HT1080 (cell line): ENCODE measurements around the gene UBAP2. TPM values are rescaled to one million over a fixed set of nuclear protein-coding genes. Genes with fewer than 3 reads are reported as not detected.
A peak's percentile ranks its signal among the peaks of the same experiment; 100 is the strongest.
"Not testable (repeated sequence)": the region's sequence is repeated elsewhere in the genome, so short reads cannot be mapped to it uniquely, and the experiment has no call there.

Experiments
- DNase-seq: peaks from one replicate; pipeline ENCODE4 v3.0.0-alpha.2; 2015; ENCODE audit warnings: low read depth
- total RNA-seq: library from RNA; depleted of rRNA; stranded (reverse); fragments of >200 nt; shearing (Covaris generic); gene quantifications from 2 replicates; pipeline ENCODE4 v1.2.3, GENCODE V29; 2014

UBAP2 gene
- total RNA-seq, 1 experiment from 2014 or later, result 19.9 TPM

DNA sequence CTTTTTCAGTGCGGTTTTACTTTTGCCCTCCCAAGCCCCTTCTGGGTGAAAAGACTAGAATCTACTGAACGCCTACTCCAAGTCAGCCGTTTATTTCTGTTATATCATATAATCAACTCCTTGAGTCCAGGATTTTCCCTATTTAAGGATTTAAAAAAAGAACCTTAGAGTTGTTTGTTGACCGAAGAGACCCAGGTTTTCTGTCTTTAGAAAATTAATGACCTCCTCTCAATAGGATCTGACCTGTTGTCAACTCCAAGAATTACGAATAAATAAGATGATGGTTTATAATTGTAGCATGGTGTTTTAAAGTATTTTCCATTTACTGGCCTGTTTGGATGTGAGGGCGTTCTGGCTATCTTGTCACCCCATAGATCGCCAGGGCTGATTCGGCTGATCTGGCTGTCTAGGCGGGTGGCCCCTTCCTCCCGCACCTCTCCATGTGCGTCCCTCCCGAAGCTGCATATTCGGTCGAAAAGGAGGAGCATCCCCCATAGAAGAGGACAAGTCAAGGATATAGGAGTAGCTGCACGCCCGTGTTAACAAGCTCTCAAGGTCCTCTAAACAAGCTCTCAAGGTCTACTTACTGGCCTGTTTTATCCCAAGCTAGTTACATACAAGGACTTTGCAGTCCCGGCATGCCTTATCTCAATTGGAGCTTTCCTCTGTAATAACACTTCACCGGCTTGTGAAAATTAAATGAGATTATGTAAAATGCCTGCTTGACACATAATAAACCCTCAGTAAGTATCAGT is 1.1 kb upstream of the UBAP2 start:
- no peak for DNase-seq

DNA sequence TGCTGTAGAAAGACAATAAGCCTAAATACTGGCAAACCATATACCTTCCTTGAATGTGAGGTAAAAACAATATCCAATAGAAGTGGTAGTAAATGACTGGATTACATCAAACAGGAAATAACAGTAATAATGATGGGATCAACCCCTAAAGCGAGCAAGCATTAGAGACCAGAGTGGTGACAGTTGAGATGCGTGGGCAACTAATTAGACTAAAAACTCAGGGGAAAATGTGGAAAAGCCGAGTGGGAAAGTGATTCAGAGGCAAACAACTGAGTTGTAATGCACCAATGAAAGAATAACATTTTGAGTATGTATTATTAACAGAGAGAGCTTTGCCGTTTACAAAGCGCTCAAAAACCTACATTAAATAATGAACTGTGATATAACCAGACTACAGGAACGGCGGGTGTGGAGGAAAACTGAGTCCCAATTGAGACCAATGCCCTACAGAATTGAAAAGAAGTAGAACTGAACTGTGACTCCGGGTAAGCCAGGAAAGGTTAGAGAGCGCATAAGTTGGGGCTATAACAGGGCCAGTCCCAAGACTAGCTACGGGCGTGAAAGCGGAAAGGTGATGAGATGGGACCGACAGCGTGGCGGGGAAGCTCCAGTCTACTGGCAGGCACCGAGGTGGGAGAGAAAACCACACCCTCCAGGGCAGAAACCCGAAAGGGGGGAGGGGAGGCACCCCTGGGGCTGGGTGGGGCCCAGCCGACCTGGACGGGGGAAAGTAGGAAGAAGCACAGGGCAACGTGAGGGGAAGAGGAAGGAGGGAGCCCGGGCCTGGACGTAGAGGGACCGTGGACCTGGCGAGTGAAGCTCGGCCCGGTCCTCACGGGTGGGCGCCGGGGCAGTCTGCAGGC is 592 bp downstream of the UBAP2 start:
- DNase-seq, result no peak

DNA sequence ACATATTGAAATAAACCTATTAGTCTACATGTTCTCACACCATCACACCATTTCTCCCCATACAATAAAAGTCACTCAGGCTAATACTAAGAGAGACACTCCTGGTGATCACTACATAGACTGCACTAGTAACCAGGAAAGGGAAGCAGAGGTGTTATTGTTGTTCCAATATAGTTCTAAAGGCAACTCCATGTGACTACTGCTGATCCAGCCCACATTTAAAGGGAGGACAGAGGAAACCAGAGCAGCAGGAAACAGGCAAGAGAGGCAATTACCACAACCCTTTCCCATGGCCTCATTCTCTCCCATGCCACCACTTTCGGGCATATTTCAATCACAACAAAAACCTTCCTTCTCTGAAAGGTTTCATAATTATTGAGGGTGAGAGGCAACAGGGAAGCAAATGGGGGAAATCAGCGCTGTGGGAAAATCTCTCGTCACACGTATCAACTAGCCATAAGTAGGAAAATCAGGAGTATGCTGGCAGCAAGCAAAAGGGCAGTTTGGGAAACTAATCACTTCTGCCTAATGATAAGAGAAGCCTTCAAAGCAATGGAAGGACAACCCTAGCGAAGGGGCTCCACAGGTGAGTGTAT is 1.8 kb downstream of the UBAP2 start:
- peak; percentile 33 for DNase-seq

- DNase-seq, result no peak
Measured at GRCh38 chr9:34045903-34046302, 2.8 kb downstream of the UBAP2 start.

GRCh38 chr9:34042074-34042473 is 6.6 kb downstream of the UBAP2 start:
- not testable (repeated sequence) for DNase-seq

GRCh38 chr9:34038851-34039250 is 9.8 kb downstream of the UBAP2 start:
- not testable (repeated sequence) for DNase-seq

- DNase-seq, result no peak
Measured at GRCh38 chr9:34037626-34038025, 11.1 kb downstream of the UBAP2 start.

DNA sequence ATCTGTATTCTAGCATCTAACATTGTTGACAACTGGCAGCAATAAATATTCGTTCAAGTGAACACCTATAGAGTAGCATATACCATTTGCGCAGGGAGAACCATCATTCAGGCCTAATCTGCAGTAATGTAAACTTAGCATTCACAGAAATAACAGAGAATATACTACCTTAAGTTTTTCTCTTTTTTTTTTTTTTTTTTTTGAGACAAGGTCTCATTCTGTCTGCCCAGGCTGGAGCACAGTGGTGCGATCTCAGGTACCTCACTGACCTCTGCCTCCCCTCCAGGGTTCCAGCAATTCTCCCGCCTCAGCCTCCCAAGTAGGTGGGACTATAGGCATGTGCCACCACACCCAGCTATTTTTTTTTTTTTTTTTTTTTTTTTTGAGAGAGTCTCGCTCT is 12.1 kb downstream of the UBAP2 start:
- no peak for DNase-seq

GRCh38 chr9:34035656-34036055 is 13.0 kb downstream of the UBAP2 start:
- DNase-seq, result no peak

DNA sequence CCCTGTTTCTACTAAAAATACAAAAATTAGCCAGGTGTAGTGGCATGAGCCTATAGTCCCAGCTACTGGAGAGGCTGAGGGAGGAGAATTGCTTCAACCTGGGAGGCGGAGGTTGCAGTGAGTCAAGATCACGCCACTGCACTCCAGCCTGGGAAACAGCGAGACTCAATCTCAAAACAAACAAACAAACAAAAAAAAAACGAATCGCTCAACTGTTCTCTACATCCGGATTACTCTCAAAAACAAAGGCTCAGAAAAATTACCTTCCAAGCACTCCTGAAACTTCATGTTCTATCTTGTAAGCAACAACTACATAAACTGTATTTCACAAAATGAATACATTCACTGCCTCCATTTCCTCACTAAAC is 14.0 kb downstream of the UBAP2 start:
- no peak for DNase-seq

- no peak for DNase-seq
Measured at GRCh38 chr9:34032631-34033030, 16.1 kb downstream of the UBAP2 start.

GRCh38 chr9:34027845-34028574 is 20.7 kb downstream of the UBAP2 start:
- no peak for DNase-seq

DNA sequence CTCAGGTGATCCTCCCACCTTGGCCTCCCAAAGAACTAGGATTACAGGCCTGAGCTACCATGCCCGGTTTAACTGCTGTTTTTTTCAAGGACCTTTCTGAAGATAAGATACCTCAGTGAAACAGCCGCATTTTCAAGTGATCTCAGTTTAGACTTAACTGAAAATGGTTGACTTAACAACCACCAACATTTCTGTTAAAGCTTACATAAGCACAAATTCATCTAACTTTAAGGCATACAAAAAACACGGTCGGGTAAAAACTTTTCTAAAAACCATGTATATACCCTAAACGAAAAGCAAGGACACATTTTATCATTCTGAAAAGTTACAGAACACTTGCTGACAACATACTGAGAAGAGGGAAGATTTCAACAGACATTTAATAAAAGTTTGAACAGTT is 22.9 kb downstream of the UBAP2 start:
- DNase-seq, result no peak

GRCh38 chr9:34025062-34025461 is 23.6 kb downstream of the UBAP2 start:
- no peak for DNase-seq

GRCh38 chr9:34024476-34024875 is 24.2 kb downstream of the UBAP2 start:
- DNase-seq, result not testable (repeated sequence)

DNA sequence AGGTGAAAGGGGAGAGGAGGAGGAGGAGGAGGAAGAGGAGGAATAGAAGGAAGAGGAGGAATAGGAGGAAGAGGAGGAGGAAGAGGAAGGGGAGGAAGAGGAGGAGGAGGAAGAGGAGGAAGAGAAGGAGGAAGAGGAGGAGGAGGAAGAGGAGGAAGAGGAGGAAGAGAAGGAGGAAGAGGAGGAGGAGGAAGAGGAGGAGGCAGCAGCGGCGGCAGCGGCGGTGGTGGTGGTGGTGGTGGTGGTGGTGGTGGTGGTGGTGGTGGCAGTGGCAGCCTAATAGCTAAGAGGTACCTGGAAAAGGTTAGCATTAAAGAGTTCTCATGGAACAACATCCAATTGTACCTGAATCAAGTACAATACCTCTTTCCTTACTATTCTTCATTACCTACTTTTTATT is 32.5 kb downstream of the UBAP2 start:
- no peak for DNase-seq

DNA sequence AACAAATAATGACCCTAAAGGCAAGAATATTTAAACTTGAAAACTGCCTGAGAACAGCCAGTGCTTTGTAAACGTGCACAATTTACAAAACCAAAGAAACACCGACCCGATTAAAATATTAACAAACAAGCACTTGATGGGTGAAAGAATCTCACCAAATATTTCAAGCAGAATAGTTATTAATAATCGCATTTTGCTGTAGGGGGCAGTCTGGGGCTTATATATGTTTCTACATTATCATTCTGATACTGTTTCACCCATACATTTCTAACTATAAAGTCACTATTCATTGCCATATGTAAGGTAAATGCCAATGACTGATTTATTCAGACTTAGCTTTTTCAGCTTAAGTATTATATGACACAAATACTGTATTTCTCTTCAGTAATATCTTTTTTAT is 37.7 kb downstream of the UBAP2 start:
- no peak for DNase-seq

- no peak for DNase-seq
Measured at GRCh38 chr9:34001951-34002350, 46.7 kb downstream of the UBAP2 start.

DNA sequence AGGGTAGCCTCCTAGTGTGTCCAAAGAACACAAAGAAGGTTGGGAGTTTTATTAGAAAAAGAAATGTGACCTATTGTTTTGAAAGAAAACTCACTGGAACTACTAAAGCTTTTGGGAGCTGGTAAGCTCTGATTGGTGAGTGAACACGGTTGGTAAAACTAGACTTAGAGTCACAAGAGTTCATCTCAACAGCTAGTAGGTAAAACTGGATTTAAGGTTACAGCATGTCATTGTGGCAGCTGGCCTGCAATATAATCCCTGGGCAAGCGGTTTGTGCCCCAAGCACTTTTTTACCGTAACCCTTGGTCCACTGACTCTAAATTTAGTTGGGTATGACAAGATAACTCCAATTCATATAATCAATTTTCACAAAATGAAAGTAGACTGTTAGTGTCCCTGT is 47.4 kb downstream of the UBAP2 start:
- DNase-seq, result no peak

- no peak for DNase-seq
Measured at GRCh38 chr9:33995449-33995848, 53.2 kb downstream of the UBAP2 start.

GRCh38 chr9:33993104-33993503 is 55.6 kb downstream of the UBAP2 start:
- no peak for DNase-seq

DNA sequence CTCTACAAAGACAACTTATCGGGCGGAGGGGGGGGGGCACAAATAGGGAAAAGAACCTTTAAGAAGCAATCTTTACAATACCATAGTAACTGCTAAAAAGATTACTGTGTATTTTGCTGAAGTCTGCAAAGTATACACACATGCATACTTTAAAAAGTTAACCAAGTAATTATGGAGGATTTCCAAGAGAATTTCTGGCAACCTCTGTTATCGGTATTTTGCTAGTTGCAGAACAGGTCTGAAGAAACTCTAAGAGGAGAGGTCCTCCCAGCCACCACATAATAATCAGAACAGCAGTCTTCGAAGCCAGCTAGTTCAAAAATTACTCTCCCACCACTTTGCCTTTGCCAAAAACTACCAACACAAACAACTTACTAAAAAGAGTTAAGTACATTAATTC is 56.1 kb downstream of the UBAP2 start:
- no peak for DNase-seq
